Esophagus mucosa (tissue), 1 donor: ENCODE data around the gene B2M. TPM values are rescaled to one million over a fixed set of nuclear protein-coding genes. Genes with fewer than 3 reads are reported as not detected.

ENCODE experiments used
- total RNA-seq: library from RNA; stranded (reverse); gene quantifications from one replicate; pipeline ENCODE4 v1.2.4, GENCODE V29; 2023
- donor health status: DM: yes; HTN: yes; CAD: no.

The B2M gene
- total RNA-seq, 1 donor from 2014 or later = 469 TPM

Other genes starting within 250 kb of the B2M start
- 64.7 TPM for gene EIF3J, start 174.4 kb upstream of the B2M start, total RNA-seq
- gene SPG11, start 47.9 kb upstream of the B2M start, total RNA-seq = 57.9 TPM
- 1.2 TPM for gene PATL2, start 194 bp upstream of the B2M start, total RNA-seq
- 17.9 TPM for gene TRIM69, start 25.0 kb downstream of the B2M start, total RNA-seq
- gene TERB2, start 245.2 kb downstream of the B2M start, total RNA-seq = not detected